Ovary (tissue), 9 donors: Measurements from ENCODE around the gene CKAP4. TPM values are rescaled to one million over a fixed set of nuclear protein-coding genes. Genes with fewer than 3 reads are reported as not detected.

Source experiments
- DNase-seq, 5 donors: peaks; one replicate each; pipeline ENCODE4 v3.0.0-alpha.2; 2019 to 2020
- H3K27ac ChIP-seq, 2 donors: fragments of 200-600 bp; one replicate each; pipeline versions ENCODE4 v1.5.1 to v1.8.0; 2019 to 2022
- H3K27me3 ChIP-seq: fragments of 200-600 bp; one replicate; pipeline ENCODE4 v1.8.0; 2022
- H3K36me3 ChIP-seq: fragments of 200-600 bp; sonication (generic); one replicate; pipeline ENCODE4 v1.5.1; 2019
- H3K4me1 ChIP-seq: one replicate; pipeline ENCODE4 v1.8.1; 2013; ENCODE audit warnings: mild to moderate bottlenecking, moderate library complexity; ENCODE audit not compliant: insufficient read depth
- H3K4me3 ChIP-seq: fragments of 200-600 bp; sonication (generic); one replicate; pipeline ENCODE4 v1.5.1; 2017
- H3K9me3 ChIP-seq, 2 donors: fragments of 200-600 bp in 1 of 2; sonication (generic) in 1 of 2; one replicate each; pipeline versions ENCODE4 v1.5.1 to v1.8.1; 2013 to 2019; ENCODE audit warnings: mild to moderate bottlenecking in 1 of 2, moderate library complexity in 1 of 2
- CTCF ChIP-seq, 3 donors: fragments of 450-650 bp in 2 of 3; fragments of 200-600 bp in 1 of 3; IDR thresholded peaks; one replicate each; pipeline versions ENCODE4 v1.5.1 to v1.8.0; 2016 to 2022; ENCODE audit warnings: antibody characterized with exemption in 3 of 3, mild to moderate bottlenecking in 1 of 3
- EP300 ChIP-seq: sonication (generic); formaldehyde crosslinking; IDR thresholded peaks from one replicate; pipeline ENCODE4 v1.6.1; 2017; ENCODE audit warnings: antibody characterized with exemption
- POLR2A ChIP-seq: fragments of 450-650 bp; IDR thresholded peaks from one replicate; pipeline ENCODE4 v1.6.1; 2017; ENCODE audit warnings: antibody characterized with exemption, mild to moderate bottlenecking, moderate library complexity
- WGBS, 3 donors: extraction: QIAGEN DNeasy Blood & Tissue Kit in 1 of 3; methylation state at CpG; one replicate each; pipeline versions ENCODE4 v1.1.5 to v1.1.7; 2013 to 2017; 5-methylcytosine and 5-hydroxymethylcytosine counted together
- intact Hi-C, 4 donors: fragments of 100-400 bp; cut with DNase I; formaldehyde crosslinking; loops; one replicate each; pipeline versions ENCODE4 v1.11.0 to v1.15.1; 2022 to 2023
- polyA plus RNA-seq, 2 donors: library from polyadenylated mRNA; stranded (reverse); fragments of 200-250 nt in 1 of 2; fragments of 350-450 nt in 1 of 2; fragmentation: Illumina TruSeq in 1 of 2; extraction: RNeasy Lipid Tissue Mini Kit (QIAGEN cat#74804) in 1 of 2; gene quantifications; one replicate each; pipeline ENCODE4 v1.2.3, GENCODE V29; 2013 to 2014
- total RNA-seq, 7 donors: library from RNA; depleted of rRNA in 2 of 7; stranded (reverse); fragments of >200 nt in 2 of 7; fragmentation: NEBNext Ultra II Directional in 3 of 7; extraction: Animal tissue kit (Norgen Biotek cat#: 25700) in 3 of 7; gene quantifications; one replicate each; pipeline versions ENCODE4 v1.1.0 to v1.2.4, GENCODE V29; 2016 to 2023
- donor health status: DM: no; HTN: no; CAD: no; lungs with moderate emphysema.
- donor health status: DM: no; HTN: no; CAD: no.
- donor health status: Bipolar disorder and iron deficiency.
- donor health status: DM: yes; HTN: yes; CAD: no.
- donor health status: DM: no; HTN: no; CAD: no.
- donor health status: DM: yes; HTN: yes; CAD: no.

CKAP4 gene
- total and polyA plus RNA-seq, 9 donors = 26.4 to 87.4 (median 55.4) TPM

GRCh38 chr12:106211973-106212372 is 35.8 kb downstream of the CKAP4 start:
- H3K4me1 ChIP-seq = peaks cover 7% of the 10 kb centered on the region
- H3K9me3 ChIP-seq = no peaks in the 10 kb centered on the region
- intact Hi-C loops = no loop called here
- no peaks in the 10 kb centered on the region for H3K36me3 ChIP-seq
- no peak overlapping the region for H3K4me3 ChIP-seq
- H3K27me3 ChIP-seq = no peaks in the 10 kb centered on the region
- TF ChIP-seq POLR2A (no peak), EP300 (no peak), CTCF (IDR thresholded peaks at IDR 0.05) (no peak)
- no peak for DNase-seq
- WGBS, 3 donors = 58 to 66% (median 62%) methylated on average over 8 of the region's 8 CpGs
- H3K27ac ChIP-seq = no peak overlapping the region

- Histone ChIP-seq H3K4me3 (no peak overlapping the region), H3K27ac (no peak overlapping the region), H3K4me1 (no peaks in the 10 kb centered on the region), H3K9me3 (no peaks in the 10 kb centered on the region), H3K36me3 (no peaks in the 10 kb centered on the region), H3K27me3 (no peaks in the 10 kb centered on the region)
- 33 to 38% (median 36%) methylated on average over 6 of the region's 6 CpGs for WGBS, 3 donors
- intact Hi-C loops = no loop called here
- DNase-seq = no peak
- no peak for TF ChIP-seq CTCF (IDR thresholded peaks at IDR 0.05)
- TF ChIP-seq EP300 = no peak
- no peak for TF ChIP-seq POLR2A
Measured at GRCh38 chr12:106205208-106206069, 42.4 kb downstream of the CKAP4 start.

GRCh38 chr12:106204312-106204711 is 43.5 kb downstream of the CKAP4 start:
- Histone ChIP-seq H3K27me3 (no peaks in the 10 kb centered on the region), H3K4me1 (no peaks in the 10 kb centered on the region), H3K36me3 (no peaks in the 10 kb centered on the region), H3K4me3 (no peak overlapping the region), H3K27ac (no peak overlapping the region), H3K9me3 (no peaks in the 10 kb centered on the region)
- no peak for DNase-seq
- intact Hi-C loops = no loop called here
- TF ChIP-seq CTCF (IDR thresholded peaks at IDR 0.05) = no peak
- TF ChIP-seq EP300 = no peak
- TF ChIP-seq POLR2A = no peak
- 61 to 96% (median 71%) methylated on average over 2 of the region's 2 CpGs for WGBS, 3 donors

GRCh38 chr12:106197906-106198623 is 49.8 kb downstream of the CKAP4 start:
- no peaks in the 10 kb centered on the region for H3K9me3 ChIP-seq
- peaks cover 18% of the 10 kb centered on the region for H3K4me1 ChIP-seq
- 79 to 82% (median 79%) methylated on average over 8 of the region's 8 CpGs for WGBS, 3 donors
- no peak for DNase-seq
- TF ChIP-seq EP300 (no peak), CTCF (IDR thresholded peaks at IDR 0.05) (no peak), POLR2A (no peak)
- intact Hi-C loops = no loop called here
- H3K36me3 ChIP-seq = no peaks in the 10 kb centered on the region
- H3K27ac ChIP-seq = peak overlapping the region; percentile 24 to 44
- H3K4me3 ChIP-seq = no peak overlapping the region
- H3K27me3 ChIP-seq = no peaks in the 10 kb centered on the region
